MG63 (cell line): ENCODE results near the gene CAPZB. TPM values are rescaled to one million over a fixed set of nuclear protein-coding genes. Genes with fewer than 3 reads are reported as not detected.

Source experiments
- DNase-seq: peaks from one replicate; pipeline ENCODE4 v3.0.0-alpha.2; 2020
- H3K27me3 ChIP-seq: fragments of 250-450 bp; sonication (Bioruptor Pico); 2 replicates; pipeline ENCODE4 v1.5.1; 2020; ENCODE audit warnings: mild to moderate bottlenecking, moderate library complexity
- H3K36me3 ChIP-seq: fragments of 250-450 bp; sonication (Bioruptor Pico); 2 replicates; pipeline ENCODE4 v1.5.1; 2020; ENCODE audit warnings: mild to moderate bottlenecking, moderate library complexity
- H3K4me3 ChIP-seq: fragments of 250-450 bp; sonication (Bioruptor Pico); 2 replicates; pipeline ENCODE4 v1.5.1; 2020; ENCODE audit warnings: mild to moderate bottlenecking, moderate library complexity
- H3K9me3 ChIP-seq: fragments of 250-450 bp; sonication (Bioruptor Pico); 2 replicates; pipeline ENCODE4 v1.5.1; 2020; ENCODE audit warnings: mild to moderate bottlenecking, moderate library complexity
- total RNA-seq: library from RNA; depleted of rRNA; stranded (reverse); fragments of >200 nt; shearing (Covaris generic); gene quantifications from 2 replicates; pipeline ENCODE4 v1.2.3, GENCODE V29; 2014; ENCODE audit warnings: low replicate concordance

Gene CAPZB
- total RNA-seq, 1 experiment from 2014 or later = 357 TPM

GRCh38 chr1:19480282-19480681, 5.1 kb downstream of the CAPZB start:
- Histone ChIP-seq H3K9me3 (no peaks in the 10 kb centered on the region), H3K4me3 (no peak overlapping the region), H3K36me3 (peaks cover 33% of the 10 kb centered on the region), H3K27me3 (no peaks in the 10 kb centered on the region)
- no peak for DNase-seq

GRCh38 chr1:19479351-19480120, 5.8 kb downstream of the CAPZB start:
- Histone ChIP-seq H3K4me3 (no peak overlapping the region), H3K36me3 (peaks cover 33% of the 10 kb centered on the region), H3K9me3 (no peaks in the 10 kb centered on the region), H3K27me3 (no peaks in the 10 kb centered on the region)
- DNase-seq = no peak

- H3K4me3 ChIP-seq = no peak overlapping the region
- no peak for DNase-seq
- H3K9me3 ChIP-seq = no peaks in the 10 kb centered on the region
- H3K36me3 ChIP-seq = peaks cover 30% of the 10 kb centered on the region
- no peaks in the 10 kb centered on the region for H3K27me3 ChIP-seq
These were observed 7.0 kb downstream of the CAPZB start for GRCh38 chr1:19478322-19478721.

GRCh38 chr1:19477284-19478249, 7.8 kb downstream of the CAPZB start:
- DNase-seq = no peak
- no peaks in the 10 kb centered on the region for H3K9me3 ChIP-seq
- peaks cover 26% of the 10 kb centered on the region for H3K36me3 ChIP-seq
- H3K27me3 ChIP-seq = no peaks in the 10 kb centered on the region
- H3K4me3 ChIP-seq = no peak overlapping the region

GRCh38 chr1:19476450-19477190, 8.7 kb downstream of the CAPZB start:
- Histone ChIP-seq H3K4me3 (no peak overlapping the region), H3K36me3 (peaks cover 25% of the 10 kb centered on the region), H3K27me3 (no peaks in the 10 kb centered on the region), H3K9me3 (no peaks in the 10 kb centered on the region)
- no peak for DNase-seq

GRCh38 chr1:19475296-19475695, 10.0 kb downstream of the CAPZB start:
- H3K4me3 ChIP-seq = no peak overlapping the region
- no peak for DNase-seq
- peaks cover 22% of the 10 kb centered on the region for H3K36me3 ChIP-seq
- H3K9me3 ChIP-seq = no peaks in the 10 kb centered on the region
- H3K27me3 ChIP-seq = no peaks in the 10 kb centered on the region

GRCh38 chr1:19472174-19472573, 13.2 kb downstream of the CAPZB start:
- no peak for DNase-seq
- Histone ChIP-seq H3K9me3 (no peaks in the 10 kb centered on the region), H3K27me3 (no peaks in the 10 kb centered on the region), H3K4me3 (no peak overlapping the region), H3K36me3 (peaks cover 31% of the 10 kb centered on the region)

- Histone ChIP-seq H3K9me3 (no peaks in the 10 kb centered on the region), H3K36me3 (peaks cover 32% of the 10 kb centered on the region), H3K27me3 (no peaks in the 10 kb centered on the region), H3K4me3 (no peak overlapping the region)
- no peak for DNase-seq
These were observed 16.3 kb downstream of the CAPZB start for GRCh38 chr1:19469004-19469403.

GRCh38 chr1:19468397-19468956, 16.9 kb downstream of the CAPZB start:
- DNase-seq = no peak
- peaks cover 30% of the 10 kb centered on the region for H3K36me3 ChIP-seq
- no peak overlapping the region for H3K4me3 ChIP-seq
- H3K27me3 ChIP-seq = no peaks in the 10 kb centered on the region
- no peaks in the 10 kb centered on the region for H3K9me3 ChIP-seq

GRCh38 chr1:19467199-19468187, 17.8 kb downstream of the CAPZB start:
- DNase-seq = no peak
- Histone ChIP-seq H3K9me3 (no peaks in the 10 kb centered on the region), H3K4me3 (no peak overlapping the region), H3K36me3 (peaks cover 25% of the 10 kb centered on the region), H3K27me3 (no peaks in the 10 kb centered on the region)

- peaks cover 24% of the 10 kb centered on the region for H3K36me3 ChIP-seq
- H3K27me3 ChIP-seq = no peaks in the 10 kb centered on the region
- H3K4me3 ChIP-seq = no peak overlapping the region
- no peak for DNase-seq
- H3K9me3 ChIP-seq = no peaks in the 10 kb centered on the region
These were observed 19.2 kb downstream of the CAPZB start for GRCh38 chr1:19466112-19466561.

- Histone ChIP-seq H3K9me3 (no peaks in the 10 kb centered on the region), H3K27me3 (no peaks in the 10 kb centered on the region), H3K36me3 (peaks cover 23% of the 10 kb centered on the region), H3K4me3 (no peak overlapping the region)
- DNase-seq = no peak
These were observed 19.7 kb downstream of the CAPZB start for GRCh38 chr1:19465650-19466049.

GRCh38 chr1:19465123-19465522, 20.2 kb downstream of the CAPZB start:
- no peaks in the 10 kb centered on the region for H3K27me3 ChIP-seq
- no peak overlapping the region for H3K4me3 ChIP-seq
- H3K36me3 ChIP-seq = peaks cover 19% of the 10 kb centered on the region
- DNase-seq = peak; percentile 80
- no peaks in the 10 kb centered on the region for H3K9me3 ChIP-seq

GRCh38 chr1:19464696-19465095, 20.6 kb downstream of the CAPZB start:
- Histone ChIP-seq H3K4me3 (no peak overlapping the region), H3K36me3 (peaks cover 15% of the 10 kb centered on the region), H3K9me3 (no peaks in the 10 kb centered on the region), H3K27me3 (no peaks in the 10 kb centered on the region)
- no peak for DNase-seq

GRCh38 chr1:19463504-19463803, 21.9 kb downstream of the CAPZB start:
- DNase-seq = no peak
- Histone ChIP-seq H3K9me3 (no peaks in the 10 kb centered on the region), H3K36me3 (peaks cover 8% of the 10 kb centered on the region), H3K4me3 (no peak overlapping the region), H3K27me3 (no peaks in the 10 kb centered on the region)
